Omental fat pad (tissue), 4 donors: Measurements from ENCODE around the gene MSANTD1. TPM values are rescaled to one million over a fixed set of nuclear protein-coding genes. Genes with fewer than 3 reads are reported as not detected.

Experiments used
- ATAC-seq: fragments of 150-250 bp; one replicate; pipeline ENCODE4 v1.9.1; 2016; ENCODE audit warnings: mild to moderate bottlenecking, moderate library complexity; ENCODE audit not compliant: low FRiP score
- DNase-seq: peaks from one replicate; pipeline ENCODE4 v3.0.0-alpha.2; 2019; ENCODE audit warnings: low spot score
- total RNA-seq, 4 donors: library from RNA; depleted of rRNA; stranded (reverse); fragments of >200 nt; gene quantifications; one replicate each; pipeline ENCODE4 v1.1.0, GENCODE V29; 2016
- TF ChIP-seq, protein P1 (sequence below), 3 donors: fragments of 450-650 bp; IDR thresholded peaks; one replicate each; pipeline ENCODE4 v1.5.1; 2016 to 2017; ENCODE audit warnings: antibody characterized with exemption in 3 of 3, mild to moderate bottlenecking in 3 of 3, moderate library complexity in 2 of 3

MSANTD1 gene
- total RNA-seq, 4 donors from 2014 or later: 0.31 to 1.1 (median 0.86) TPM

DNA sequence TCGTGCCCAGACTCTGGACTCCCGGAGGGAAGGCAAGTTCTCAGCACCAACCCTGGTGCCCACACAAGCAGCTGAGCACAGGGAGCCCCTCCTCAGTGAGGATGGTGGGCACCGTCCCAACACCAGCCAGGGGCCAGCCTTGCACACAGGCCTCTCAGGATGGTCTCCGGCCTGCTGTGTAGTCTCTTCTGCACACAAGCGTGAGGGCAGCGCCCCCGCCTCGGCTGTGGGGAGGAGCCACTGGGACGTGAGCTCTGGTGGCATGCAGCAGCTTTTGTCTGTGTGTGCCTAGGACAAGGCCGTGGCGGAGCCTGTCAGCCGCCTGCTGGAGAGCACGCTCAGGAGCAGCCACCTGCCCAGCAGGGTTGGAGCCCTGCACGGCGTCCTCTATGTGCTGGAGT, 16.1 kb upstream of the MSANTD1 start:
- DNase-seq (no peak), ATAC-seq (no peak)
- TF ChIP-seq, protein P1, sequence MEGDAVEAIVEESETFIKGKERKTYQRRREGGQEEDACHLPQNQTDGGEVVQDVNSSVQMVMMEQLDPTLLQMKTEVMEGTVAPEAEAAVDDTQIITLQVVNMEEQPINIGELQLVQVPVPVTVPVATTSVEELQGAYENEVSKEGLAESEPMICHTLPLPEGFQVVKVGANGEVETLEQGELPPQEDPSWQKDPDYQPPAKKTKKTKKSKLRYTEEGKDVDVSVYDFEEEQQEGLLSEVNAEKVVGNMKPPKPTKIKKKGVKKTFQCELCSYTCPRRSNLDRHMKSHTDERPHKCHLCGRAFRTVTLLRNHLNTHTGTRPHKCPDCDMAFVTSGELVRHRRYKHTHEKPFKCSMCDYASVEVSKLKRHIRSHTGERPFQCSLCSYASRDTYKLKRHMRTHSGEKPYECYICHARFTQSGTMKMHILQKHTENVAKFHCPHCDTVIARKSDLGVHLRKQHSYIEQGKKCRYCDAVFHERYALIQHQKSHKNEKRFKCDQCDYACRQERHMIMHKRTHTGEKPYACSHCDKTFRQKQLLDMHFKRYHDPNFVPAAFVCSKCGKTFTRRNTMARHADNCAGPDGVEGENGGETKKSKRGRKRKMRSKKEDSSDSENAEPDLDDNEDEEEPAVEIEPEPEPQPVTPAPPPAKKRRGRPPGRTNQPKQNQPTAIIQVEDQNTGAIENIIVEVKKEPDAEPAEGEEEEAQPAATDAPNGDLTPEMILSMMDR (IDR thresholded peaks at IDR 0.05): no peak

DNA sequence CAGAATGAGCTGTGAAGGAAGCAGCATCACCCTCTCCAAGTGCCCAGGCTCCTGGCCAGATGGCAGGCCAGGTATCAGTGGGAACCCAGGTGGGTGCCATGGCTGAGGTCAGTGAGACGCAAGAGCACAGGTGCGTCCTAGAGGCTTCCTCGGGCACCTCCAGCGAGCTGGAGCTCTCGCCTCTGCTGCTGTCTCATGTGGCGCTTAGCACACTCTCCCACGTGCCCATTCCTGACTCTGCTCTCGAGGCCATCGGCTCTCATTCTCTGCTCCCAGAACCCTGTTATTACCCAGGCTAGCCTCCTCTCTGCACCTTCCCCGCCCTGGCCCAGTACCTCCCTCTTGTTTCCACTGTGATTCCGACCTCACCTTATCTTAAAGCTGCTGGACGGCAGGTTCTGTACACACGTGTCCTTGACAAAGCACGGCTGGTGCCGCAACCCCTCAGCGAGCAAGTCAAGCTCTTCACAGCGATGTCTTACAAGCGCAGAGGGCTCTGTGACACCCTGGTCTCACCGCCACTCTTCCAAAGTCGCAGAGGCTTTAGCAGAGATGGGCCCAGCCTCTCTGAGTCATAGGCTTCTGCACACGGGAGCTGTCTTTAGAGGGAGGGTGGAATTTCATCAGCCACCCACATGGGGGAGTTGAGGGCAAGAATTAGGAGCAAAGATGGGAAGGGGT, 15.4 kb upstream of the MSANTD1 start:
- ATAC-seq (no peak), DNase-seq (no peak)
- TF ChIP-seq, protein P1 (IDR thresholded peaks at IDR 0.05): no peak

DNA sequence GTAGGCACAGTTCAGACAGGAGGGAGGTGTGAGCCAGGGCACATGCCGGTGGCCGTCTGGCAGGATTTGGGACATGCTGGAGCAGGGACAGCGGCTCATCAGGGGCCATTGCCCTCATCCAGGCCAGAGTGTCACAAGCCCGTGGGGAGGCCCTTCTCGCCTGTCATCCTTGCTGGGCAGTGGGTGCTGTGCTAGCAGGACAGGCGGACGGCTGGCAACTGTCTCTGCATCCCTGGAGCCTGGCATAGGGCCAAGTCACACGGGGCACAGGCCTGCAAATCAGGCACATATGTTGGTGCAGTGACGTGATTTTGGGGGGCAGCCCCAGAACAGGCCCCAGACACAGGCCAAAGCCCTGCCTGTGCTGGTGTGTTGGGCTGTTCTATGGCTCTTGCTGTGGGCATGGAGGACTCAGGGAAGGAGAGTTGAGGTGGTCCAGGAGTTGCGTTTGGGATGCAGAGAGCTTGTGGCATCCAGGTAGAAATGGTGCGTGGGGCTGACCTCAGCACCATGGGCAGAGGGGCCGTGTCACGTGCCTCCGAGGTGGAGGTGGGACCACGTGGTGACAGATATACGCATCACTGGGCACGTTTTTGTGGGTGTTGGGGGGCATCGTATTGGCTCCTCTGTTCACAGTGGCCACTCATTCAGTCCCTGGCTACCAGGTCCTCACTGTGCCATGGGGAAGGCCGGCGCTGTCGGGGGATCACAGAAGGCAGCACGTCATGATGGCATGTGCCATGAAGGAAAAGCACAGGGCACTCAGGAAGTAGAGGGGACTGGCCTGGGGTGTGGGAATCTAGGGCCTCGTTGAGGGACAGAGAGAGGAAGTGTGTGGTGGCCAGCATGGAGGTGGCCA, 14.6 kb upstream of the MSANTD1 start:
- no peak for ATAC-seq
- TF ChIP-seq, protein P1 (IDR thresholded peaks at IDR 0.05): no peak
- no peak for DNase-seq

DNA sequence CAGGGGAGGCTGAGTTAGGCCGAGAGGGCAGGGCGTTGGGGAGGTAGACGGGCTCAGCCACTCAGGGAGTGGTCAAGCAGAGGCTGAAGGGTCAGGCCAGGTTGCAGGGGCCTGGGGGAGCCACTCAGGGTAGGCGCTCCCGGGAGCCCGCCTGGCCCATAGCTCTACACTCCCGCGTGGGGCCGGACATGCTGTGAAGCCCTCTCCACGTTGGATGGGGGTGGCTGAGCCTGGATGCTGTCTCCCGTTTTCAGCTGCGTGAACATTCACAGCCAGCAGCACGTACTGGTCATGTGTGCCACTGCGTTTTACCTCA, 14.0 kb upstream of the MSANTD1 start:
- TF ChIP-seq, protein P1 (IDR thresholded peaks at IDR 0.05): no peak
- ATAC-seq: no peak
- no peak for DNase-seq

DNA sequence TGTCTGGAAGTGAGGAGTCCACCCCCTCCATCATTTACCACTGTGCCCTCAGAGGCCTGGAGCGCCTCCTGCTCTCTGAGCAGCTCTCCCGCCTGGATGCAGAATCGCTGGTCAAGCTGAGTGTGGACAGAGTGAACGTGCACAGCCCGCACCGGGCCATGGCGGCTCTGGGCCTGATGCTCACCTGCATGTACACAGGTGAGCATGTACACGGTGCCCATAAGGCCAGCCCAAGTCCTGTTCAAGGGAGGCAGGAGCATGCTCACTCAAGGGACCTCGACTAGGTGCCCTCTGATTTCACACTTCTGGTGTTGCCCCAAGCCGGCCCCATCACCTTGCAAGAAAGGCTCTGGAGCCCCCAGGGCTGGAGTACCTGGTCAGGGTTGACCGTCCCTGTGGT, 13.4 kb upstream of the MSANTD1 start:
- TF ChIP-seq, protein P1 (IDR thresholded peaks at IDR 0.05): no peak
- DNase-seq: no peak
- no peak for ATAC-seq

DNA sequence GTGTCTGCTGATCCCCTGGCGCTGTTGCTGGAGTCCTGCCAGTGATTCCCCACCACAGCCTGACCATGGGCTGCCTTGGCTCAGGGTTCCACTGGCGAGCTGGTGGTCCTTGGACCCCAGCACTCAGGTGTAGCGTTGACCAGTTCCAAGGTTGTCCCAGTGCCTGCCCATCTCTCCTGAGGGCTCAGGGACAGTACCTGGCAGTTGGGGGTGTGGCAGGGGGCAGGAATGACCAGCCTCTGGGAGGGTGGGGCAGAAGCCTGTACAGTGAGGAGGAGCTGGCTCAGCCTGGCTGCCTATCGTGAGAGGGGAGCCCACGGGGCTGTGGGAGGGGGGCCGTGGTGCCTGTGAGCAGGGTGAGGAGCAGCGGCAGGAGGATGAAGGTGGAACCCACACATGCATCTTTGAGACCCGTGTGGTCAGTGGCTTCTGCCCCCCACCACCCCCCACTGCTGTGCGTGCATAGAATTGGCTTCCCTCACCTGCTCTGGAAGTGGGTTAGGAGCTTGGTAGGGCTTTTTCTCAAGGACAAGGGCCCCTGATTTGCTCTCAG, 12.6 kb upstream of the MSANTD1 start:
- no peak for DNase-seq
- ATAC-seq: no peak
- TF ChIP-seq, protein P1 (IDR thresholded peaks at IDR 0.05): no peak
